Measurements from ENCODE around the gene STC2. TPM values are rescaled to one million over a fixed set of nuclear protein-coding genes. Genes with fewer than 3 reads are reported as not detected.

Gene STC2
- total RNA-seq, 1 experiment from 2014 or later, result 99.9 TPM

DNA sequence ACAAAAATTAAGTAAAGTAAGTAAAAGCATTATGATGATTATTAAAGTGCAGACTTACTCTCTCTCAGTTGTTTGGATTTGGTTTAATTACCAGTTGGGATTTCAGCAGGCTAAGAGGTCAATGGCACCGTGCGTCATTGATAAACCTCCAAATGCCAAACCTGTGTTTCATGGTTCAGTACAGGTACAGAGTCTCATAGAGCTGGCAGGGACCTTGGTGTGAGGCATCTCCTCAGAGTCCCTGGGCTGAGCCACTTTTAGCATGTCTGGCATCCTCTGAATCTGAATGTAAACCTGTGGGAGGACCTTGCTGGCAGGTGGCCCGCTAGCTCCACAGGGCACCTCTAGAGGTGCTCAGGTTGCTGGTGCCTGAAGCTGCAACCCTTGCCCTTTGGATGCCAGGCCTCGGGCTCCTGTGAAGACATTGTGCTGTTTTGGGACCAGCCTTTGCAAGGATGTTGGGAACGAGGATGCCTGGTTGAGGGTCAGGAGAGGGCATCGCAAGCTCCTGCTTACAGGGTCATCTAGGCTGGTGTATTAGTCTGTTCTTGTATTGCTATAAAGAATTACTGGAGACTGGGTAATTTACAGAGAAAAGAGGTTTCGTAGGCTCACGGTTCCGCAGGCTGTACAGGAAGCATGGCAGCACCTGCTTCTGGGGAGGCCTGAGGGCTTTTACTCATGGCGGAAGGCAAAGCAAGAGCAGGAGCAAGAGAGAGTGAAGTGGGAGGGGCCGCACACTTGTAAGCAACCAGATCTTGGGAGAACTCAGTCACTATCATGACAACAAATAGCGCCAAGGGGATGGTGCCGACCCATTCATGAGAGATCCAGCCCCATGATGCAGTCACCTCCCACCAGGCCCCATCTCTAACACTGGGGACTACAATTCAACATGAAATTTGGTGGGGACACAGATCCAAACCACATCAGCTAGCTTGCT lies 14.9 kb upstream of the STC2 start:
- no peaks in the 10 kb centered on the region for H3K9me2 ChIP-seq (replicated peaks; ENCODE audit: low read length)
- no peaks in the 10 kb centered on the region for H3K9me3 ChIP-seq (ENCODE audit: low read length)
- no peaks in the 10 kb centered on the region for H3K79me2 ChIP-seq (ENCODE audit: low read length)
- intact Hi-C loops (cut with micrococcal nuclease), result no loop called here
- no peak overlapping the region for H3K27ac ChIP-seq (ENCODE audit: low read length)
- no peak overlapping the region for H3K4me2 ChIP-seq (ENCODE audit: low read length)
- H3K9ac ChIP-seq (ENCODE audit: low read length), result no peak overlapping the region
- BruUV-seq (replicated peaks), result no TSS peak
- no peaks in the 10 kb centered on the region for H4K20me1 ChIP-seq (ENCODE audit: low read length)
- TF ChIP-seq EZH2phosphoT487 (IDR thresholded peaks at IDR 0.05; ENCODE audit: borderline replicate concordance, low read length) (no peak), EZH2 (IDR thresholded peaks at IDR 0.05; ENCODE audit: low read length, unreplicated experiment) (no peak)
- TF ChIP-seq, protein P1, sequence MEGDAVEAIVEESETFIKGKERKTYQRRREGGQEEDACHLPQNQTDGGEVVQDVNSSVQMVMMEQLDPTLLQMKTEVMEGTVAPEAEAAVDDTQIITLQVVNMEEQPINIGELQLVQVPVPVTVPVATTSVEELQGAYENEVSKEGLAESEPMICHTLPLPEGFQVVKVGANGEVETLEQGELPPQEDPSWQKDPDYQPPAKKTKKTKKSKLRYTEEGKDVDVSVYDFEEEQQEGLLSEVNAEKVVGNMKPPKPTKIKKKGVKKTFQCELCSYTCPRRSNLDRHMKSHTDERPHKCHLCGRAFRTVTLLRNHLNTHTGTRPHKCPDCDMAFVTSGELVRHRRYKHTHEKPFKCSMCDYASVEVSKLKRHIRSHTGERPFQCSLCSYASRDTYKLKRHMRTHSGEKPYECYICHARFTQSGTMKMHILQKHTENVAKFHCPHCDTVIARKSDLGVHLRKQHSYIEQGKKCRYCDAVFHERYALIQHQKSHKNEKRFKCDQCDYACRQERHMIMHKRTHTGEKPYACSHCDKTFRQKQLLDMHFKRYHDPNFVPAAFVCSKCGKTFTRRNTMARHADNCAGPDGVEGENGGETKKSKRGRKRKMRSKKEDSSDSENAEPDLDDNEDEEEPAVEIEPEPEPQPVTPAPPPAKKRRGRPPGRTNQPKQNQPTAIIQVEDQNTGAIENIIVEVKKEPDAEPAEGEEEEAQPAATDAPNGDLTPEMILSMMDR (conservative IDR thresholded peaks at IDR 0.05; ENCODE audit: low read depth, low read length), result no peak
- ChIA-PET POLR2A (ENCODE audit: unreplicated experiment) (no interaction called here), CTCF (no interaction called here)
- no peaks in the 10 kb centered on the region for H3F3A ChIP-seq (ENCODE audit: low read length, unreplicated experiment)
- ATAC-seq, result no peak
- DNase-seq, result no peak
- H2AFZ ChIP-seq (ENCODE audit: low read length), result no peak overlapping the region
- H3K27me3 ChIP-seq (ENCODE audit: low read length), result no peaks in the 10 kb centered on the region
- H3K4me3 ChIP-seq (ENCODE audit: low read length), result no peak overlapping the region
- no peaks in the 10 kb centered on the region for H3K4me1 ChIP-seq (ENCODE audit: insufficient read depth, low read length)
- no peaks in the 10 kb centered on the region for H3K36me3 ChIP-seq (ENCODE audit: low read depth, low read length)

DNA sequence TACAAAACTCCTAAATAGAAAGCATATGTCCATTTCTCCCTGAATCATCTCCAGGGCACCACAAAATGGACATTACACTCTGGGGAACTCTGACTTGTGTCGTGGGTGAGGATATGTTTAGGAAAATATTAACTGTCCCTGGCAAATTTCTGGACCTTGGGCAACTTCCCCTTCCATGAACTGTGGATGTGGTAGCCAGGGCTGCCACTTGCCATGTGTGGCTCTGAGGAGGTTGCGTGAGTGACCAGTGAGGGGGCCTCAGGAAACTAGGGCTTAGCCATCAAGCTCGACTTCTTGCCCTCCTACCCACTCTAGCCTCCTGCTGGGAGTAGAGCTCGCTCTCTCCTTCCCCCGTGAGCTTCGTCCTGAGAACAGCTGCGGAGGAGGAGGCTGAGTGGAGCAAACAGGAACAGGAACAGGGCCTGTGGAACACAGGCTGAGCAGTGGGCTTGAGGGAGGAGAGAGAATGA lies 13.8 kb upstream of the STC2 start:
- ATAC-seq (no peak), DNase-seq (no peak)
- Histone ChIP-seq H3K27ac (ENCODE audit: low read length) (no peak overlapping the region), H3K9ac (ENCODE audit: low read length) (no peak overlapping the region), H3K27me3 (ENCODE audit: low read length) (no peaks in the 10 kb centered on the region), H3K9me2 (replicated peaks; ENCODE audit: low read length) (no peaks in the 10 kb centered on the region), H3K4me1 (ENCODE audit: insufficient read depth, low read length) (peaks cover 4% of the 10 kb centered on the region), H2AFZ (ENCODE audit: low read length) (no peak overlapping the region), H3K9me3 (ENCODE audit: low read length) (no peaks in the 10 kb centered on the region), H3K4me3 (ENCODE audit: low read length) (no peak overlapping the region), H3F3A (ENCODE audit: low read length, unreplicated experiment) (no peaks in the 10 kb centered on the region), H3K79me2 (ENCODE audit: low read length) (no peaks in the 10 kb centered on the region), H3K4me2 (ENCODE audit: low read length) (no peak overlapping the region), H4K20me1 (ENCODE audit: low read length) (no peaks in the 10 kb centered on the region), H3K36me3 (ENCODE audit: low read depth, low read length) (no peaks in the 10 kb centered on the region)
- intact Hi-C loops (cut with micrococcal nuclease), result no loop called here
- CTCF ChIA-PET, result no interaction called here
- POLR2A ChIA-PET (ENCODE audit: unreplicated experiment), result no interaction called here
- BruUV-seq (replicated peaks), result no TSS peak
- TF ChIP-seq EZH2 (IDR thresholded peaks at IDR 0.05; ENCODE audit: low read length, unreplicated experiment) (no peak), EZH2phosphoT487 (IDR thresholded peaks at IDR 0.05; ENCODE audit: borderline replicate concordance, low read length) (no peak)
- TF ChIP-seq, protein P1 (conservative IDR thresholded peaks at IDR 0.05; ENCODE audit: low read depth, low read length), result no peak

DNA sequence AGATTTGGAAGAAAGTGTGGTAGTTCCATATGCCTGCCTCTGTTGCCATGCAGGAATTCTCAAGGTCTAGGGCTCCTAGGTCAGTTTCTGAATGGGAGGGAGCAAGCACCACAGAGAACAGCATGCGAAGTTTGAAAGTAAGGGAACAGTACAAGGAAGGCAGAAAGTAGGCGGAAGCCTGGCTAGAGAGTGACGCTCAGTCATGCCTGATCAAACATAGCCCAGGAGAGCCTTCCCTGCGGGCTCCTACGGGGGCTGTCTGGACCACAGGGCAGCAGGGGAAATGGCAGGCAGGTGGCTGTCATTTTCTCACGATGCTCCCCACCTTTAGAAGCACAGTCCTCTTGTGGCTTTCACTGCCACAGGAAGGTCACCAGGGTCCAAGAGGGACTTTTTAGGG lies 12.8 kb upstream of the STC2 start:
- H2AFZ ChIP-seq (ENCODE audit: low read length), result no peak overlapping the region
- H3K9ac ChIP-seq (ENCODE audit: low read length), result no peak overlapping the region
- ChIA-PET CTCF (no interaction called here), POLR2A (ENCODE audit: unreplicated experiment) (no interaction called here)
- intact Hi-C loops (cut with micrococcal nuclease), result no loop called here
- H3K4me1 ChIP-seq (ENCODE audit: insufficient read depth, low read length), result peaks cover 4% of the 10 kb centered on the region
- H3K36me3 ChIP-seq (ENCODE audit: low read depth, low read length), result no peaks in the 10 kb centered on the region
- H3K9me3 ChIP-seq (ENCODE audit: low read length), result no peaks in the 10 kb centered on the region
- BruUV-seq (replicated peaks), result no TSS peak
- TF ChIP-seq EZH2phosphoT487 (IDR thresholded peaks at IDR 0.05; ENCODE audit: borderline replicate concordance, low read length) (no peak), EZH2 (IDR thresholded peaks at IDR 0.05; ENCODE audit: low read length, unreplicated experiment) (no peak)
- TF ChIP-seq, protein P1 (conservative IDR thresholded peaks at IDR 0.05; ENCODE audit: low read depth, low read length), result no peak
- no peak overlapping the region for H3K4me2 ChIP-seq (ENCODE audit: low read length)
- H3K27ac ChIP-seq (ENCODE audit: low read length), result no peak overlapping the region
- DNase-seq (no peak), ATAC-seq (no peak)
- H3K79me2 ChIP-seq (ENCODE audit: low read length), result no peaks in the 10 kb centered on the region
- H4K20me1 ChIP-seq (ENCODE audit: low read length), result no peaks in the 10 kb centered on the region
- no peaks in the 10 kb centered on the region for H3F3A ChIP-seq (ENCODE audit: low read length, unreplicated experiment)
- no peaks in the 10 kb centered on the region for H3K27me3 ChIP-seq (ENCODE audit: low read length)
- H3K9me2 ChIP-seq (replicated peaks; ENCODE audit: low read length), result no peaks in the 10 kb centered on the region
- no peak overlapping the region for H3K4me3 ChIP-seq (ENCODE audit: low read length)

Data from PC-3 (cell line).